HepG2 (cell line): Measurements from ENCODE around the gene CRYM. TPM values are rescaled to one million over a fixed set of nuclear protein-coding genes. Genes with fewer than 3 reads are reported as not detected.

Source experiments
- AKNA ChIP-seq: sonication (generic); formaldehyde crosslinking; IDR thresholded peaks from 2 replicates; pipeline ENCODE4 v1.4.0; 2020; ENCODE audit warnings: missing genetic modification reagents, borderline replicate concordance
- DBP ChIP-seq: sonication (generic); formaldehyde crosslinking; IDR thresholded peaks from 2 replicates; pipeline ENCODE4 v1.4.0; 2020; ENCODE audit warnings: missing genetic modification reagents; ENCODE audit errors: not compliant biosample characterization
- DNMT1 ChIP-seq: sonication (generic); formaldehyde crosslinking; IDR thresholded peaks from 2 replicates; pipeline ENCODE4 v1.5.1; 2020; ENCODE audit warnings: mild to moderate bottlenecking, missing genetic modification reagents
- HDAC1 ChIP-seq: sonication (generic); formaldehyde crosslinking; IDR thresholded peaks from 2 replicates; pipeline ENCODE4 v1.5.1; 2020; ENCODE audit warnings: mild to moderate bottlenecking, missing genetic modification reagents
- IKZF5 ChIP-seq: IDR thresholded peaks from 2 replicates; pipeline ENCODE4 v1.6.1; 2018; ENCODE audit warnings: missing genetic modification reagents, mild to moderate bottlenecking, missing compliant biosample characterization
- KLF15 ChIP-seq: sonication (generic); formaldehyde crosslinking; IDR thresholded peaks from 2 replicates; pipeline ENCODE4 v1.8.1; 2023; ENCODE audit warnings: borderline replicate concordance, mild to moderate bottlenecking, inconsistent platforms, missing genetic modification reagents, mixed read lengths
- NR1H2 ChIP-seq: sonication (generic); formaldehyde crosslinking; IDR thresholded peaks from 2 replicates; pipeline ENCODE4 v1.8.1; 2022; ENCODE audit warnings: low read depth, missing genetic modification reagents, borderline replicate concordance
- NR2F1 ChIP-seq, 2 experiments: fragments of 450-650 bp in 1 of 2; formaldehyde crosslinking in 1 of 2; IDR thresholded peaks; 2 replicates each; pipeline versions ENCODE4 v1.5.0 to v1.6.1; 2016 to 2020; ENCODE audit warnings: mild to moderate bottlenecking in 1 of 2, missing compliant biosample characterization in 1 of 2, missing genetic modification reagents in 1 of 2, moderate library complexity in 1 of 2
- NR2F6 ChIP-seq, 2 experiments: IDR thresholded peaks; 2 replicates each; pipeline ENCODE4 v1.6.1; 2016; ENCODE audit warnings: antibody characterized with exemption in 1 of 2, mild to moderate bottlenecking in 1 of 2
- ZKSCAN1 ChIP-seq: fragments of 150-350 bp; IDR thresholded peaks from 2 replicates; pipeline ENCODE4 v1.6.1; 2014; ENCODE audit warnings: low read length
- ZNF232 ChIP-seq: sonication (generic); formaldehyde crosslinking; IDR thresholded peaks from 2 replicates; pipeline ENCODE4 v1.4.0; 2020; ENCODE audit warnings: missing genetic modification reagents, borderline replicate concordance
- ZNF251 ChIP-seq: sonication (generic); formaldehyde crosslinking; IDR thresholded peaks from 2 replicates; pipeline ENCODE4 v1.9.0; 2021; ENCODE audit warnings: mild to moderate bottlenecking, missing genetic modification reagents
- ZUFSP ChIP-seq: sonication (generic); formaldehyde crosslinking; IDR thresholded peaks from 2 replicates; pipeline ENCODE4 v1.9.0; 2021; ENCODE audit warnings: missing genetic modification reagents, mild to moderate bottlenecking, borderline replicate concordance
- polyA plus RNA-seq, 8 experiments: library from polyadenylated mRNA; depleted of rRNA in 3 of 8; stranded (reverse) in 7 of 8; unstranded in 1 of 8; fragments of >200 nt; fragmentation: Illumina TruSeq in 4 of 8; extraction: Trizol in 4 of 8; gene quantifications; 2 replicates each; pipeline versions ENCODE4 v1.2.1 to v1.2.3, GENCODE V29; 2011 to 2016; ENCODE audit warnings: low read depth in 4 of 8, missing spikeins in 1 of 8, mixed read lengths in 1 of 8; ENCODE audit not compliant: insufficient read depth in 1 of 8
- total RNA-seq, 5 experiments: library from RNA; depleted of rRNA; stranded (reverse); fragments of >200 nt; fragmentation: Illumina TruSeq; extraction: Trizol; gene quantifications; 2 replicates each; pipeline ENCODE4 v1.2.3, GENCODE V29; 2016; ENCODE audit warnings: low read depth in 1 of 5

The CRYM gene
- total and polyA plus RNA-seq, 2 of the 13 experiments (the other 11 are each of a cell fraction or from before 2014, with no cell fraction given) = 1.9 to 2.2 TPM

GRCh38 chr16:21283521-21284289, 5.6 kb upstream of the CRYM start (continued):
- no peak for TF ChIP-seq KLF15 (CRISPR knock-in tag)
- peak; percentile 76; the same call in 1 of the 2 replicates for TF ChIP-seq IKZF5 (CRISPR knock-in tag)
- no peak for TF ChIP-seq NR2F1 (CRISPR knock-in tag; IDR thresholded peaks at IDR 0.05)
- 0 out of 2 replicates have a peak, but pooled peaks have one; percentile 52 for TF ChIP-seq ZNF232 (CRISPR knock-in tag)
- TF ChIP-seq ZUFSP (CRISPR knock-in tag) = no peak
- no peak for TF ChIP-seq NR2F6 (IDR thresholded peaks at IDR 0.05)
- TF ChIP-seq NR2F6 (CRISPR knock-in tag; IDR thresholded peaks at IDR 0.05) = 0 out of 2 replicates have a peak, but pooled peaks have one; percentile 27
- TF ChIP-seq ZKSCAN1 = no peak
- peak; percentile 59; the same call in 1 of the 2 replicates for TF ChIP-seq DNMT1 (CRISPR knock-in tag)
- TF ChIP-seq HDAC1 (CRISPR knock-in tag) = peak; percentile 30; the same call in 1 of the 2 replicates
- no peak for TF ChIP-seq NR1H2 (CRISPR knock-in tag)
- no peak for TF ChIP-seq ZNF251 (CRISPR knock-in tag)
- TF ChIP-seq DBP = no peak
- TF ChIP-seq AKNA (CRISPR knock-in tag) = no peak
